ENCODE measurements around the gene APBB3.
A peak's percentile ranks its signal among the peaks of the same experiment; 100 is the strongest.

The APBB3 gene

DNA sequence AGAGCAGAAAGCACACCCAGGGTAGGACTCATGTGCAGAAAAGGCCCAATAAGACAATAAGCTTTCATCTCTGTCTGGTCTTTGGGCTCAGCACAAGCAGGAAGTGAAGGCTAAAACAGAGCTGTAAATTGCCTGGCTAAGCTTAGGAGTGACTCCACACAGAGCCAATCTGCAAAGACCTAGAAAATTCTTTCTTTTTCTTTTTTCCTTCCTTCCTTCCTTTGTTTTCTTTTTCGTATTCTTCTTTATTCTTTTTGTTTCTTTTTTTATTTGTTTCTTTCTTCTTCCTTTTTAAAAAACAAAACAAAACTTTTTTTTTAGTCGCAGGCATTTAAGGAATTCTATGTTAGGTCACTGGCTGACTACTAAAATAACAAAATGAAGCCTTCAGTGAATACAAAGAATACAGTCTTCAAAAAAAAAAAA is 12.4 kb upstream of the APBB3 start:
- H3K4me3 ChIP-seq (ENCODE audit: low read length in 2 of 2) = no peak overlapping the region
- H3K27me3 ChIP-seq (ENCODE audit: control insufficient read depth in 2 of 2, insufficient read depth in 2 of 2, low read length in 2 of 2) = no peaks in the 10 kb centered on the region
- no peaks in the 10 kb centered on the region for H3K9me3 ChIP-seq (ENCODE audit: control insufficient read depth in 2 of 2, low read length in 2 of 2)
- H3K9ac ChIP-seq (ENCODE audit: low read depth in 1 of 2, low read length in 2 of 2) = peak overlapping the region in 1 of 2 donors; percentile 24
- H3K27ac ChIP-seq (ENCODE audit: low read depth in 2 of 2, low read length in 2 of 2) = peak overlapping the region; percentile 19 to 56
- H3K4me1 ChIP-seq (ENCODE audit: control insufficient read depth in 2 of 2, insufficient read depth in 2 of 2, low read length in 2 of 2) = peaks cover 5% of the 10 kb centered on the region in 2 donors
- no peaks in the 10 kb centered on the region for H3K36me3 ChIP-seq (ENCODE audit: control insufficient read depth in 2 of 2, insufficient read depth in 2 of 2, low read length in 2 of 2)

DNA sequence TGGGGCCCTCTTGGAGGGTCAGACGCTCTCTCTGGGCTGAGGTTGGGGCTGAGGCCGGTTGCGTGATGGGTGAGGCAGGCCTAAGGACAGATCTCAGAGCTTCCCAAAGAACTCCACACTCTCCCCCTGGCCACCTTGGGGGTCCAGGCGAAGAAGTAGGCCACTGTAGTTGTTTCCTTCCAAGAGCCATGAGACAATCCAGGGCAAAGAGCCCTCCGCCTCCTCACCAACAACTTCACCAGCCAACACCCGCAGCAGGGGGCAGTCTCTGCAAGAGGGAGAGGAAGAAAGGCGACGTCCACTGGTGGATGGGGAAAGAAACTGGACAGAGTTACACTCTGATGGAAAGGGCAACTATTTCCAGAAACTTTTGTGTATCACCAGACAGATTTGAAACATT is 10.9 kb upstream of the APBB3 start:
- Histone ChIP-seq H3K4me3 (ENCODE audit: low read length in 2 of 2) (no peak overlapping the region), H3K36me3 (ENCODE audit: control insufficient read depth in 2 of 2, insufficient read depth in 2 of 2, low read length in 2 of 2) (peaks cover 0 to 3% of the 10 kb centered on the region in 2 donors), H3K9me3 (ENCODE audit: control insufficient read depth in 2 of 2, low read length in 2 of 2) (no peaks in the 10 kb centered on the region), H3K27ac (ENCODE audit: low read depth in 2 of 2, low read length in 2 of 2) (no peak overlapping the region), H3K27me3 (ENCODE audit: control insufficient read depth in 2 of 2, insufficient read depth in 2 of 2, low read length in 2 of 2) (no peaks in the 10 kb centered on the region), H3K4me1 (ENCODE audit: control insufficient read depth in 2 of 2, insufficient read depth in 2 of 2, low read length in 2 of 2) (peaks cover 5% of the 10 kb centered on the region in 2 donors), H3K9ac (ENCODE audit: low read depth in 1 of 2, low read length in 2 of 2) (no peak overlapping the region)

DNA sequence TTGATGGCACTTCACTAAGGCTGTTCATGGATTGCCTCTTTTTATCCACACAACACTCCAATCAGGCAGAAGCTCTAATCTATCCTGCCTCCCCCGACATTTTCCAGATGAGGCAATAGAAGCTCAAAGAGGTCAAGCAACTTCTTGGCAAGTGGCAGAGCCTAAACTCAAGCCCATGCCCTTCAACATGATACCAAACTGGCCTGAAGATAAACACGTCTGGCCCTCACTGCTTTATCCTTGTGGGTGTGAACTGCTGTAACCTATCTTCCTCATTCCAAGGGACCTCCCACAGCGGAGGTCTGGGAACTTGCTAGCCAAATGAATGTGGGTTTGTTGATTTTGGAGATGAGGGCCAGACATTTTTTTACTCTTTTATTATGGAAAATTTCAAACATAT is 9.8 kb upstream of the APBB3 start:
- Histone ChIP-seq H3K9me3 (ENCODE audit: control insufficient read depth in 2 of 2, low read length in 2 of 2) (no peaks in the 10 kb centered on the region), H3K27ac (ENCODE audit: low read depth in 2 of 2, low read length in 2 of 2) (no peak overlapping the region), H3K4me1 (ENCODE audit: control insufficient read depth in 2 of 2, insufficient read depth in 2 of 2, low read length in 2 of 2) (peaks cover 5 to 10% of the 10 kb centered on the region in 2 donors), H3K9ac (ENCODE audit: low read depth in 1 of 2, low read length in 2 of 2) (no peak overlapping the region), H3K36me3 (ENCODE audit: control insufficient read depth in 2 of 2, insufficient read depth in 2 of 2, low read length in 2 of 2) (peaks cover 0 to 7% of the 10 kb centered on the region in 2 donors), H3K4me3 (ENCODE audit: low read length in 2 of 2) (no peak overlapping the region), H3K27me3 (ENCODE audit: control insufficient read depth in 2 of 2, insufficient read depth in 2 of 2, low read length in 2 of 2) (no peaks in the 10 kb centered on the region)

DNA sequence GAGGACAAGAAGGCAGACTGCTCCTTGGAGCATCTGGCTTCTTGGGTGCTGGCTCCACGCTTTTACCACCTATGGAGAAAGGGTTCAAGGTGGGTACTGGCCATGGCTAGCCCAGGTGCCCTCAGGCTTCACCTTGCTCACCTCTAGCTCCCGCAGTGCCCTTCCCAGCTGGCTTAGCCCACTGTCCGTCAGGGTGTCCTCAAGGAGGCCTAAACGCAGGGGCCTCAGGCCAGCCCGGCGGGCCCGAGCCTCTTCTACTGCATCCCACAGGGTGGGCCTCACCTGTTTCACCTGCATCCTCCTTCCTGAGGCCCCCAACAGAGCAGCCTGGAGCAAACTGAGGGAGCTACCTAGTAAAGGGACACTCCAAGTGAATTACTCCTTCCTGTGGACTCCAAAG is 9.3 kb upstream of the APBB3 start:
- Histone ChIP-seq H3K27ac (ENCODE audit: low read depth in 2 of 2, low read length in 2 of 2) (no peak overlapping the region), H3K27me3 (ENCODE audit: control insufficient read depth in 2 of 2, insufficient read depth in 2 of 2, low read length in 2 of 2) (no peaks in the 10 kb centered on the region), H3K36me3 (ENCODE audit: control insufficient read depth in 2 of 2, insufficient read depth in 2 of 2, low read length in 2 of 2) (peaks cover 0 to 9% of the 10 kb centered on the region in 2 donors), H3K4me3 (ENCODE audit: low read length in 2 of 2) (no peak overlapping the region), H3K4me1 (ENCODE audit: control insufficient read depth in 2 of 2, insufficient read depth in 2 of 2, low read length in 2 of 2) (peaks cover 5 to 12% of the 10 kb centered on the region in 2 donors), H3K9me3 (ENCODE audit: control insufficient read depth in 2 of 2, low read length in 2 of 2) (no peaks in the 10 kb centered on the region), H3K9ac (ENCODE audit: low read depth in 1 of 2, low read length in 2 of 2) (no peak overlapping the region)

DNA sequence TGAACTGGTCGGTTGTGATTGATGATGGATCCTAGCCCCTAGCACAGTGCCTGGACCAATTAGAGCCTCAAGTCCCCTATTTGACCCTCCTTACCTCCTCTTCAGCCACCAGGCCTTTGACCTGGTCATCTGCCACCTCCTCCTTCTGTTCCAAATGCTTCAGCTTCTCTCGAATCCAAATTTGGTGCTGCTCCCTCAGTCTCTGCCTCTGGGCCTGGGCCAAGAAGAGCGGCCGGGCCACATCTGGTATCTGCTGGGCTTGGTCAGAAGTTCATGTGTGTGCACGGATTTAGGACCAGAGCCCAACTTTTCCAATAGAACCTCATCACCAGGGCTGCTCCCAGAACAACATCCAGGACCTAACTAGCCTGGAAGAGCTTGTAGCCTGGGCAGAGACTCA is 6.7 kb upstream of the APBB3 start:
- Histone ChIP-seq H3K27me3 (ENCODE audit: control insufficient read depth in 2 of 2, insufficient read depth in 2 of 2, low read length in 2 of 2) (no peaks in the 10 kb centered on the region), H3K9me3 (ENCODE audit: control insufficient read depth in 2 of 2, low read length in 2 of 2) (no peaks in the 10 kb centered on the region), H3K36me3 (ENCODE audit: control insufficient read depth in 2 of 2, insufficient read depth in 2 of 2, low read length in 2 of 2) (peaks cover 18 to 34% of the 10 kb centered on the region in 2 donors), H3K4me3 (ENCODE audit: low read length in 2 of 2) (no peak overlapping the region), H3K27ac (ENCODE audit: low read depth in 2 of 2, low read length in 2 of 2) (peak overlapping the region; percentile 40 to 69), H3K4me1 (ENCODE audit: control insufficient read depth in 2 of 2, insufficient read depth in 2 of 2, low read length in 2 of 2) (peaks cover 5 to 16% of the 10 kb centered on the region in 2 donors), H3K9ac (ENCODE audit: low read depth in 1 of 2, low read length in 2 of 2) (no peak overlapping the region)

DNA sequence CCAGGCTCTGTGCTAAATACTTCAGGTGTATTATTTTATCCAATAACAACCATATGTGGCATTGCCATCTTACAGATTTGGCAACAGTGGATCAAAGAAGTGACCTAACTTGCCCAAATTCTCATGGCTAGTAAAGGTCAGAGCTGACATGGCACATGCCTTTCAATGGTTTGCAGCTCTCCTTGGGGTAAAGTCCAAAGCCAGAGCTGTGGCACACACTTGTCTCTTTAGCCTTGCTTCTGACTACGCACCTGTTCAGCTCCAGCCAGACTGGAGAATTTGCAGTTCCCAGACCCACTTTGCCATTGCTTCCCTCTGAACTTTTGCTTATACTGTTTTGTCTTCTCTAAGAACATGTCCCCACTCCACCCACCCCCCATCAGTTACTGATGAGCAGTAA is 6.1 kb upstream of the APBB3 start:
- H3K4me1 ChIP-seq (ENCODE audit: control insufficient read depth in 2 of 2, insufficient read depth in 2 of 2, low read length in 2 of 2) = peaks cover 11 to 22% of the 10 kb centered on the region in 2 donors
- H3K27ac ChIP-seq (ENCODE audit: low read depth in 2 of 2, low read length in 2 of 2) = peak overlapping the region; percentile 40 to 57
- no peak overlapping the region for H3K4me3 ChIP-seq (ENCODE audit: low read length in 2 of 2)
- peaks cover 22 to 34% of the 10 kb centered on the region in 2 donors for H3K36me3 ChIP-seq (ENCODE audit: control insufficient read depth in 2 of 2, insufficient read depth in 2 of 2, low read length in 2 of 2)
- H3K9ac ChIP-seq (ENCODE audit: low read depth in 1 of 2, low read length in 2 of 2) = no peak overlapping the region
- H3K9me3 ChIP-seq (ENCODE audit: control insufficient read depth in 2 of 2, low read length in 2 of 2) = no peaks in the 10 kb centered on the region
- no peaks in the 10 kb centered on the region for H3K27me3 ChIP-seq (ENCODE audit: control insufficient read depth in 2 of 2, insufficient read depth in 2 of 2, low read length in 2 of 2)

DNA sequence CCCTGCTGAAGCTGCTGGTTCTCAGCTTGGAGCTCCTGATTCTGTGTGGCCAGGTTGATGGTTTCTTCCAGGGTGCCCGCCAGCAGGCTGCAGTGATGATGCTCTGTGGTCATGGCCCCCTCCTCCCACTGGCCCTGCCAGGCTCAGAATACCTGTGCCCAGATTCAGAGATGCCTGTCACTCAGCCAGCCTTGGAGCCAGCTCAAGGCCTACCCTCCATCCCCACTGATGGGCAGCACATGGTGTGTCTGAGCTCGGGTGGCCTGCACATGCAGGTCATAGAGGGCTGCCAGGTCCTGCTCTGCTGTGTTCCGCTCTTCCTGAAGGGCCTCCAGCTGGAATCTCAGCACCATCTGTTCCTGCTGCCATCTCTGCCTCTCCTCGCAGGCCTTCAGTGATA is 5.7 kb upstream of the APBB3 start:
- Histone ChIP-seq H3K36me3 (ENCODE audit: control insufficient read depth in 2 of 2, insufficient read depth in 2 of 2, low read length in 2 of 2) (peaks cover 22 to 34% of the 10 kb centered on the region in 2 donors), H3K4me1 (ENCODE audit: control insufficient read depth in 2 of 2, insufficient read depth in 2 of 2, low read length in 2 of 2) (peaks cover 16 to 26% of the 10 kb centered on the region in 2 donors), H3K27ac (ENCODE audit: low read depth in 2 of 2, low read length in 2 of 2) (peak overlapping the region in 1 of 2 donors; percentile 57)

DNA sequence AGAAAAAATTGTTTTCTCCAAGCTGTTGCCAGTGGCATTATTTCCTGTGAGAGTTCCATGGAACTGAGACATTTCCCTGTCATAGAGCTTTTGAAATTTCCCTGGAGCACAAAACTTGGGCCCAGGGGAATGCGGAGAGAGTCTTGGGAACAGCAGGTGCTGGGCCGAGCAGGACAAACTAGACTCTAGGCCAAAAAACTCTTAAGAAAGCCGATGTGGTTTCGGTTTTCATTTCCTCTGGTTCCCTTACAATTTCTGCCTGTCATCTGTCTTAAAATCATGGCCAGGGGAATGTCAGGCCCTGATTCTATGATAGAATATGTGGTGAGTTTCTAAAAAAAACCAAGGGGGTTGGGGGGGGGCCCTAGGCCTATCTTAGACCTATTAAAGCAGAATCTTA is 4.8 kb upstream of the APBB3 start:
- no peaks in the 10 kb centered on the region for H3K9me3 ChIP-seq (ENCODE audit: control insufficient read depth in 2 of 2, low read length in 2 of 2)
- H3K27me3 ChIP-seq (ENCODE audit: control insufficient read depth in 2 of 2, insufficient read depth in 2 of 2, low read length in 2 of 2) = no peaks in the 10 kb centered on the region
- H3K4me1 ChIP-seq (ENCODE audit: control insufficient read depth in 2 of 2, insufficient read depth in 2 of 2, low read length in 2 of 2) = peaks cover 16 to 27% of the 10 kb centered on the region in 2 donors
- peak overlapping the region in 1 of 2 donors; percentile 20 for H3K4me3 ChIP-seq (ENCODE audit: low read length in 2 of 2)
- H3K9ac ChIP-seq (ENCODE audit: low read depth in 1 of 2, low read length in 2 of 2) = no peak overlapping the region
- H3K27ac ChIP-seq (ENCODE audit: low read depth in 2 of 2, low read length in 2 of 2) = peak overlapping the region; percentile 38 to 64
- peaks cover 22 to 34% of the 10 kb centered on the region in 2 donors for H3K36me3 ChIP-seq (ENCODE audit: control insufficient read depth in 2 of 2, insufficient read depth in 2 of 2, low read length in 2 of 2)

More for the DNA sequence above, 5.7 kb upstream of the APBB3 start:
- H3K9me3 ChIP-seq (ENCODE audit: control insufficient read depth in 2 of 2, low read length in 2 of 2) = no peaks in the 10 kb centered on the region
- H3K9ac ChIP-seq (ENCODE audit: low read depth in 1 of 2, low read length in 2 of 2) = no peak overlapping the region
- no peaks in the 10 kb centered on the region for H3K27me3 ChIP-seq (ENCODE audit: control insufficient read depth in 2 of 2, insufficient read depth in 2 of 2, low read length in 2 of 2)
- no peak overlapping the region for H3K4me3 ChIP-seq (ENCODE audit: low read length in 2 of 2)

DNA sequence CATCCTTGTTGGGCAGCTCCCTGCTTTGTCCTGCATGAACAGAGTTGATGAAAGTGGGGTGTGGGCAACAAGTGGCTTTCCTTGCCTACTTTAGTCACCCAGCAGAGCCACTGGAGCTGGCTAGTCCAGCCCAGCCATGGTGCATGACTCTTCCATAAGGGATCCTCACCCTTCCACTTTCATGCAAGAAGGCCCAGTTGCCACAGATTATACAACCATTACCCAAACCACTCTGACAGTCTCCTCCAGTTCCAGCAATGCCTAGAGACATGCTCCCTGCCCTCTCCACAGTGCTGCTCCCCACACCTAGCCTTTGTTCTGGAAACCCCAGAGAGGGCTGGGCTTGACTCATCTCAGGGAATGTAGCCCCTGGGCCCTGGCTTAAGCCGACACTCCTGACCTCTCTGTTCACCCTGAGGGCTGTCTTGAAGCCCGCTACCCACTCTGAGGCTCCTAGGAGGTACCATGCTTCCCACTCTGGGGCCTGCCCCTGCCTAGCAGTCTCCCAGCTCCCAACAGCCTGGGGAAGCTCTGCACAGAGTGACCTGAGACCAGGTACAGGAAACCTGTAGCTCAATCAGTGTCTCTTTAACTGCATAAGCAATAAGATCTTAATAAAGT is 4.2 kb upstream of the APBB3 start:
- Histone ChIP-seq H3K36me3 (ENCODE audit: control insufficient read depth in 2 of 2, insufficient read depth in 2 of 2, low read length in 2 of 2) (peaks cover 22 to 34% of the 10 kb centered on the region in 2 donors), H3K27me3 (ENCODE audit: control insufficient read depth in 2 of 2, insufficient read depth in 2 of 2, low read length in 2 of 2) (no peaks in the 10 kb centered on the region), H3K4me1 (ENCODE audit: control insufficient read depth in 2 of 2, insufficient read depth in 2 of 2, low read length in 2 of 2) (peaks cover 18 to 33% of the 10 kb centered on the region in 2 donors), H3K27ac (ENCODE audit: low read depth in 2 of 2, low read length in 2 of 2) (peak overlapping the region; percentile 38 to 64), H3K9me3 (ENCODE audit: control insufficient read depth in 2 of 2, low read length in 2 of 2) (no peaks in the 10 kb centered on the region), H3K9ac (ENCODE audit: low read depth in 1 of 2, low read length in 2 of 2) (peak overlapping the region in 1 of 2 donors; percentile 17), H3K4me3 (ENCODE audit: low read length in 2 of 2) (peak overlapping the region in 1 of 2 donors; percentile 20)

DNA sequence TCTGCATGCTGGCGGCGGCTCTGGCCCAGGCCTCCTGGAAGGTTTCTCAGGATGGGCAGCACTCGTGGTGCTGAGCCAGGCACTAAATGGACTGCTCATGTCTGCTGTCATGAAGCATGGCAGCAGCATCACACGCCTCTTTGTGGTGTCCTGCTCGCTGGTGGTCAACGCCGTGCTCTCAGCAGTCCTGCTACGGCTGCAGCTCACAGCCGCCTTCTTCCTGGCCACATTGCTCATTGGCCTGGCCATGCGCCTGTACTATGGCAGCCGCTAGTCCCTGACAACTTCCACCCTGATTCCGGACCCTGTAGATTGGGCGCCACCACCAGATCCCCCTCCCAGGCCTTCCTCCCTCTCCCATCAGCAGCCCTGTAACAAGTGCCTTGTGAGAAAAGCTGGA is 3.5 kb upstream of the APBB3 start:
- H3K27me3 ChIP-seq (ENCODE audit: control insufficient read depth in 2 of 2, insufficient read depth in 2 of 2, low read length in 2 of 2) = no peaks in the 10 kb centered on the region
- H3K9ac ChIP-seq (ENCODE audit: low read depth in 1 of 2, low read length in 2 of 2) = no peak overlapping the region
- peaks cover 23 to 37% of the 10 kb centered on the region in 2 donors for H3K4me1 ChIP-seq (ENCODE audit: control insufficient read depth in 2 of 2, insufficient read depth in 2 of 2, low read length in 2 of 2)
- H3K36me3 ChIP-seq (ENCODE audit: control insufficient read depth in 2 of 2, insufficient read depth in 2 of 2, low read length in 2 of 2) = peaks cover 22 to 34% of the 10 kb centered on the region in 2 donors
- no peak overlapping the region for H3K27ac ChIP-seq (ENCODE audit: low read depth in 2 of 2, low read length in 2 of 2)
- no peaks in the 10 kb centered on the region for H3K9me3 ChIP-seq (ENCODE audit: control insufficient read depth in 2 of 2, low read length in 2 of 2)
- H3K4me3 ChIP-seq (ENCODE audit: low read length in 2 of 2) = no peak overlapping the region

All from mucosa of rectum (tissue), 2 donors.